Bronchial epithelial cell (primary cell): ENCODE results near the gene CLEC1B. TPM values are rescaled to one million over a fixed set of nuclear protein-coding genes. Genes with fewer than 3 reads are reported as not detected.
"Not testable (repeated sequence)": the region's sequence is repeated elsewhere in the genome, so short reads cannot be mapped to it uniquely, and the experiment has no call there.

ENCODE experiments used
- DNase-seq: peaks from one replicate; pipeline ENCODE4 v3.0.0-alpha.2; 2010; ENCODE audit warnings: low read depth
- FAIRE-seq: peaks from 2 replicates; lab custom pipeline; 2011; peaks lifted over from hg19 to GRCh38; lab: Jason Lieb, UNC
- H3K27me3 ChIP-seq: 2 replicates; pipeline ENCODE4 v1.5.1; 2011; ENCODE audit warnings: low read length; ENCODE audit not compliant: control insufficient read depth, insufficient read depth
- H3K36me3 ChIP-seq: 2 replicates; pipeline ENCODE4 v1.5.1; 2011; ENCODE audit warnings: low read length; ENCODE audit not compliant: control insufficient read depth, insufficient read depth
- H3K4me3 ChIP-seq: 2 replicates; pipeline ENCODE4 v1.5.1; 2011; ENCODE audit warnings: mild to moderate bottlenecking, low read depth, low read length, control low read depth
- CTCF ChIP-seq: IDR thresholded peaks from 2 replicates; pipeline ENCODE4 v1.5.1; 2011; ENCODE audit warnings: mild to moderate bottlenecking, moderate library complexity, low read length, control low read depth, inconsistent platforms; ENCODE audit not compliant: insufficient read depth, severe bottlenecking
- total RNA-seq: library from RNA; depleted of rRNA; stranded (reverse); fragments of >200 nt; gene quantifications from 2 replicates; pipeline ENCODE4 v1.2.1, GENCODE V29; 2014

The CLEC1B gene
- total RNA-seq, 1 donor from 2014 or later, result not detected

- DNase-seq (no peak), FAIRE-seq (no peak)
- no peaks in the 10 kb centered on the region for H3K36me3 ChIP-seq
- peaks cover 2% of the 10 kb centered on the region for H3K27me3 ChIP-seq
- H3K4me3 ChIP-seq, result no peak overlapping the region
- no peak for TF ChIP-seq CTCF
These were observed 2.4 kb upstream of the CLEC1B start for GRCh38 chr12:10001171-10001776.

- TF ChIP-seq CTCF, result no peak
- H3K27me3 ChIP-seq, result no peaks in the 10 kb centered on the region
- FAIRE-seq (no peak), DNase-seq (no peak)
- no peak overlapping the region for H3K4me3 ChIP-seq
- H3K36me3 ChIP-seq, result no peaks in the 10 kb centered on the region
These were observed 6.6 kb downstream of the CLEC1B start for GRCh38 chr12:9992296-9992695.

GRCh38 chr12:9991876-9992275 lies 7.0 kb downstream of the CLEC1B start:
- DNase-seq (no peak), FAIRE-seq (no peak)
- Histone ChIP-seq H3K4me3 (no peak overlapping the region), H3K27me3 (no peaks in the 10 kb centered on the region), H3K36me3 (no peaks in the 10 kb centered on the region)
- TF ChIP-seq CTCF, result no peak

GRCh38 chr12:9980126-9980525 lies 18.8 kb downstream of the CLEC1B start:
- TF ChIP-seq CTCF, result no peak
- no peaks in the 10 kb centered on the region for H3K36me3 ChIP-seq
- H3K27me3 ChIP-seq, result no peaks in the 10 kb centered on the region
- DNase-seq (no peak), FAIRE-seq (no peak)
- no peak overlapping the region for H3K4me3 ChIP-seq

GRCh38 chr12:9977916-9978315 lies 21.0 kb downstream of the CLEC1B start:
- Histone ChIP-seq H3K4me3 (no peak overlapping the region), H3K27me3 (no peaks in the 10 kb centered on the region), H3K36me3 (no peaks in the 10 kb centered on the region)
- DNase-seq, result peak; percentile 7
- FAIRE-seq, result no peak
- TF ChIP-seq CTCF, result no peak

GRCh38 chr12:9976626-9977025 lies 22.3 kb downstream of the CLEC1B start:
- not testable (repeated sequence) for H3K27me3 ChIP-seq, DNase-seq, H3K36me3 ChIP-seq, FAIRE-seq, H3K4me3 ChIP-seq
